ENCODE data around the gene SPO11. TPM values are rescaled to one million over a fixed set of nuclear protein-coding genes. Genes with fewer than 3 reads are reported as not detected.

The SPO11 gene
- total and polyA plus RNA-seq, 2 of the 13 experiments (the other 11 are each of a cell fraction or from before 2014, with no cell fraction given) = not detected

- TF ChIP-seq KIAA2018 (CRISPR knock-in tag; IDR thresholded peaks at IDR 0.05; ENCODE audit: borderline replicate concordance) = no peak
- TF ChIP-seq ETS1 (CRISPR knock-in tag; IDR thresholded peaks at IDR 0.05) = no peak
- no peak for TF ChIP-seq CBFB (CRISPR knock-in tag; IDR thresholded peaks at IDR 0.05)
- TF ChIP-seq SALL1 (CRISPR knock-in tag; IDR thresholded peaks at IDR 0.05) = no peak
- TF ChIP-seq ZNF687 (CRISPR knock-in tag; IDR thresholded peaks at IDR 0.05) = no peak
- TF ChIP-seq MXD4 (CRISPR knock-in tag; IDR thresholded peaks at IDR 0.05) = no peak
- no peak for TF ChIP-seq ELF3 (CRISPR knock-in tag; IDR thresholded peaks at IDR 0.05)
- no peak for TF ChIP-seq NFE2 (CRISPR knock-in tag; IDR thresholded peaks at IDR 0.05)
Measured at GRCh38 chr20:57301026-57301425, 28.6 kb upstream of the SPO11 start (continued).
